ENCODE results near the gene TMEM44.

TMEM44 gene

GRCh38 chr3:194555175-194556062 lies 77.8 kb downstream of the TMEM44 start:
- no peaks in the 10 kb centered on the region for H3K9me3 ChIP-seq (ENCODE audit: insufficient read depth, low read length)
- H3K79me2 ChIP-seq (ENCODE audit: insufficient read depth, low read length), result no peaks in the 10 kb centered on the region
- H3K9ac ChIP-seq (ENCODE audit: low read length), result no peak overlapping the region
- no peaks in the 10 kb centered on the region for H3K36me3 ChIP-seq (ENCODE audit: low read length)
- H3K27ac ChIP-seq (ENCODE audit: low read depth, low read length), result no peak overlapping the region
- TF ChIP-seq EZH2phosphoT487 (conservative IDR thresholded peaks at IDR 0.05; ENCODE audit: low read length) (no peak), CTCF (IDR thresholded peaks at IDR 0.05; ENCODE audit: insufficient read depth, low read length, poor library complexity, severe bottlenecking) (no peak)
- H3K27me3 ChIP-seq (ENCODE audit: low read length), result no peaks in the 10 kb centered on the region
- no peaks in the 10 kb centered on the region for H4K20me1 ChIP-seq (ENCODE audit: low read depth, low read length)
- no peaks in the 10 kb centered on the region for H3K9me2 ChIP-seq (replicated peaks; ENCODE audit: insufficient read depth, low read length)
- no peak overlapping the region for H2AFZ ChIP-seq (ENCODE audit: low read depth, low read length, severe bottlenecking)
- H3F3A ChIP-seq (ENCODE audit: insufficient read depth), result no peaks in the 10 kb centered on the region
- H3K4me3 ChIP-seq (ENCODE audit: insufficient read depth, low read length, poor library complexity, severe bottlenecking), result no peak overlapping the region
- H3K4me2 ChIP-seq (ENCODE audit: low read depth, low read length, poor library complexity, severe bottlenecking), result no peak overlapping the region

- H3K36me3 ChIP-seq (ENCODE audit: low read length), result no peaks in the 10 kb centered on the region
- H3K27ac ChIP-seq (ENCODE audit: low read depth, low read length), result no peak overlapping the region
- H3K9me3 ChIP-seq (ENCODE audit: insufficient read depth, low read length), result no peaks in the 10 kb centered on the region
- H2AFZ ChIP-seq (ENCODE audit: low read depth, low read length, severe bottlenecking), result no peak overlapping the region
- H3K4me3 ChIP-seq (ENCODE audit: insufficient read depth, low read length, poor library complexity, severe bottlenecking), result no peak overlapping the region
- H3K27me3 ChIP-seq (ENCODE audit: low read length), result no peaks in the 10 kb centered on the region
- no peak overlapping the region for H3K9ac ChIP-seq (ENCODE audit: low read length)
- H3K9me2 ChIP-seq (replicated peaks; ENCODE audit: insufficient read depth, low read length), result no peaks in the 10 kb centered on the region
- H4K20me1 ChIP-seq (ENCODE audit: low read depth, low read length), result no peaks in the 10 kb centered on the region
- H3K4me2 ChIP-seq (ENCODE audit: low read depth, low read length, poor library complexity, severe bottlenecking), result no peak overlapping the region
- no peak for TF ChIP-seq CTCF (IDR thresholded peaks at IDR 0.05; ENCODE audit: insufficient read depth, low read length, poor library complexity, severe bottlenecking)
- H3F3A ChIP-seq (ENCODE audit: insufficient read depth), result no peaks in the 10 kb centered on the region
- no peaks in the 10 kb centered on the region for H3K79me2 ChIP-seq (ENCODE audit: insufficient read depth, low read length)
These were observed 78.6 kb downstream of the TMEM44 start for GRCh38 chr3:194554473-194555123.

GRCh38 chr3:194552327-194552949 lies 80.8 kb downstream of the TMEM44 start:
- Histone ChIP-seq H3F3A (ENCODE audit: insufficient read depth) (no peaks in the 10 kb centered on the region), H3K9ac (ENCODE audit: low read length) (no peak overlapping the region), H3K27me3 (ENCODE audit: low read length) (no peaks in the 10 kb centered on the region), H3K79me2 (ENCODE audit: insufficient read depth, low read length) (no peaks in the 10 kb centered on the region), H3K4me3 (ENCODE audit: insufficient read depth, low read length, poor library complexity, severe bottlenecking) (no peak overlapping the region), H4K20me1 (ENCODE audit: low read depth, low read length) (no peaks in the 10 kb centered on the region), H3K36me3 (ENCODE audit: low read length) (no peaks in the 10 kb centered on the region), H2AFZ (ENCODE audit: low read depth, low read length, severe bottlenecking) (no peak overlapping the region), H3K9me3 (ENCODE audit: insufficient read depth, low read length) (no peaks in the 10 kb centered on the region), H3K27ac (ENCODE audit: low read depth, low read length) (no peak overlapping the region), H3K4me2 (ENCODE audit: low read depth, low read length, poor library complexity, severe bottlenecking) (no peak overlapping the region), H3K9me2 (replicated peaks; ENCODE audit: insufficient read depth, low read length) (no peaks in the 10 kb centered on the region)
- TF ChIP-seq CTCF (IDR thresholded peaks at IDR 0.05; ENCODE audit: insufficient read depth, low read length, poor library complexity, severe bottlenecking), result no peak
- no peak for TF ChIP-seq EZH2phosphoT487 (conservative IDR thresholded peaks at IDR 0.05; ENCODE audit: low read length)
